Lower leg skin (tissue), 4 donors: ENCODE results near the gene CNOT6L. TPM values are rescaled to one million over a fixed set of nuclear protein-coding genes. Genes with fewer than 3 reads are reported as not detected.
A peak's percentile ranks its signal among the peaks of the same experiment; 100 is the strongest.

Experiments used
- DNase-seq, 2 donors: peaks; one replicate each; pipeline ENCODE4 v3.0.0-alpha.2; 2019; ENCODE audit warnings: low spot score in 2 of 2
- H3K4me3 ChIP-seq: fragments of 200-600 bp; sonication (generic); 2 replicates; pipeline ENCODE4 v1.5.1; 2017; ENCODE audit warnings: mild to moderate bottlenecking, low read depth; ENCODE audit not compliant: poor library complexity, severe bottlenecking
- CTCF ChIP-seq, 3 donors: fragments of 450-650 bp; IDR thresholded peaks; one replicate each; pipeline ENCODE4 v1.5.1; 2016; ENCODE audit warnings: antibody characterized with exemption in 3 of 3, mild to moderate bottlenecking in 3 of 3, moderate library complexity in 2 of 3
- POLR2A ChIP-seq, 2 donors: fragments of 450-650 bp; IDR thresholded peaks; one replicate each; pipeline ENCODE4 v1.6.1; 2016 to 2017; ENCODE audit warnings: antibody characterized with exemption in 2 of 2, mild to moderate bottlenecking in 1 of 2, moderate library complexity in 1 of 2
- WGBS, 2 donors: methylation state at CpG; one replicate each; pipeline ENCODE4 v1.1.5; 2018; 5-methylcytosine and 5-hydroxymethylcytosine counted together
- intact Hi-C: fragments of 100-400 bp; cut with DNase I; formaldehyde crosslinking; loops from one replicate; pipeline ENCODE4 v1.15.0; 2023; ENCODE audit warnings: low total_unique reads
- total RNA-seq, 4 donors: library from RNA; depleted of rRNA; stranded (reverse); fragments of >200 nt; gene quantifications; one replicate each; pipeline ENCODE4 v1.1.0, GENCODE V29; 2016

Gene CNOT6L
- total RNA-seq, 4 donors from 2014 or later, result 27.7 to 35.5 (median 33.0) TPM

- 0% methylated on average over 4 to 9 of the region's 66 CpGs for WGBS, 2 donors
- intact Hi-C loops, result no loop called here
- H3K4me3 ChIP-seq, result peak overlapping the region; percentile 96
- no peak for DNase-seq
- TF ChIP-seq CTCF (IDR thresholded peaks at IDR 0.05), result no peak
Observed at GRCh38 chr4:77819404-77819842, 255 bp upstream of the CNOT6L start.

- 0 to 1% methylated on average over 13 of the region's 13 CpGs for WGBS, 2 donors
- no peak for TF ChIP-seq POLR2A (IDR thresholded peaks at IDR 0.05)
- no peak for TF ChIP-seq CTCF (IDR thresholded peaks at IDR 0.05)
- intact Hi-C loops, result no loop called here
- DNase-seq, result peak; percentile 79 to 93
- H3K4me3 ChIP-seq, result peak overlapping the region; percentile 96
Observed at GRCh38 chr4:77818073-77818601, 1.0 kb downstream of the CNOT6L start.

- TF ChIP-seq CTCF (IDR thresholded peaks at IDR 0.05), result no peak
- TF ChIP-seq POLR2A (IDR thresholded peaks at IDR 0.05), result no peak
- 27 to 28% methylated on average over 8 of the region's 8 CpGs for WGBS, 2 donors
- DNase-seq, result no peak
- H3K4me3 ChIP-seq, result no peak overlapping the region
- intact Hi-C loops, result no loop called here
Observed at GRCh38 chr4:77817304-77818072, 1.7 kb downstream of the CNOT6L start.

- intact Hi-C loops, result no loop called here
- WGBS, 2 donors, result 79 to 86% methylated on average over 2 of the region's 2 CpGs
- no peak for DNase-seq
- H3K4me3 ChIP-seq, result no peak overlapping the region
- no peak for TF ChIP-seq POLR2A (IDR thresholded peaks at IDR 0.05)
- no peak for TF ChIP-seq CTCF (IDR thresholded peaks at IDR 0.05)
Observed at GRCh38 chr4:77816546-77816945, 2.6 kb downstream of the CNOT6L start.

- H3K4me3 ChIP-seq, result no peak overlapping the region
- no peak for TF ChIP-seq CTCF (IDR thresholded peaks at IDR 0.05)
- TF ChIP-seq POLR2A (IDR thresholded peaks at IDR 0.05), result no peak
- DNase-seq, result no peak
- intact Hi-C loops, result no loop called here
Observed at GRCh38 chr4:77815636-77816035, 3.5 kb downstream of the CNOT6L start.
